Esophagus muscularis mucosa (tissue), 4 donors: ENCODE measurements around the gene ADIRF. TPM values are rescaled to one million over a fixed set of nuclear protein-coding genes. Genes with fewer than 3 reads are reported as not detected.
A peak's percentile ranks its signal among the peaks of the same experiment; 100 is the strongest.
"Not testable (repeated sequence)": the region's sequence is repeated elsewhere in the genome, so short reads cannot be mapped to it uniquely, and the experiment has no call there.

Source experiments
- DNase-seq: peaks from one replicate; pipeline ENCODE4 v3.0.0-alpha.2; 2017; ENCODE audit errors: extremely low spot score
- H3K27ac ChIP-seq, 4 donors: fragments of 200-600 bp; sonication (generic); replicated peaks in 1 of 4; 1 replicate in 3 of 4; 2 replicates in 1 of 4; pipeline ENCODE4 v1.5.1; 2016 to 2019; ENCODE audit warnings: mild to moderate bottlenecking in 1 of 4
- H3K27me3 ChIP-seq, 4 donors: fragments of 200-600 bp; sonication (generic); one replicate each; pipeline versions ENCODE4 v1.5.1 to v1.6.0; 2016 to 2019
- H3K36me3 ChIP-seq, 4 donors: fragments of 200-600 bp; sonication (generic); one replicate each; pipeline ENCODE4 v1.5.1; 2016 to 2019
- H3K4me1 ChIP-seq, 4 donors: fragments of 200-600 bp; sonication (generic); one replicate each; pipeline ENCODE4 v1.5.1; 2016 to 2019
- H3K4me3 ChIP-seq, 4 donors: fragments of 200-600 bp; sonication (generic); 1 replicate in 2 of 4; 2 replicates in 2 of 4; pipeline ENCODE4 v1.5.1; 2016 to 2019; ENCODE audit warnings: mild to moderate bottlenecking in 4 of 4, moderate library complexity in 1 of 4
- H3K9me3 ChIP-seq, 4 donors: fragments of 200-600 bp; sonication (generic); 1 replicate in 3 of 4; 2 replicates in 1 of 4; pipeline ENCODE4 v1.5.1; 2016 to 2019
- EP300 ChIP-seq: sonication (generic); formaldehyde crosslinking; IDR thresholded peaks from one replicate; pipeline ENCODE4 v1.6.1; 2017; ENCODE audit warnings: antibody characterized with exemption
- POLR2A ChIP-seq: fragments of 450-650 bp; IDR thresholded peaks from one replicate; pipeline ENCODE4 v1.6.1; 2017; ENCODE audit warnings: antibody characterized with exemption, moderate library complexity, mild to moderate bottlenecking, low read depth
- POLR2AphosphoS5 ChIP-seq, 2 donors: sonication (generic); formaldehyde crosslinking; IDR thresholded peaks; one replicate each; pipeline ENCODE4 v1.6.1; 2017; ENCODE audit warnings: antibody characterized with exemption in 2 of 2
- WGBS: methylation state at CpG from one replicate; pipeline ENCODE4 v1.1.5; 2018; 5-methylcytosine and 5-hydroxymethylcytosine counted together
- intact Hi-C: fragments of 100-400 bp; cut with DNase I; formaldehyde crosslinking; loops from one replicate; pipeline ENCODE4 v1.15.1; 2023
- total RNA-seq, 4 donors: library from RNA; depleted of rRNA; stranded (reverse); fragments of >200 nt; gene quantifications; one replicate each; pipeline versions ENCODE4 v1.1.0 to v1.2.1, GENCODE V29; 2016
- TF ChIP-seq, protein P1 (sequence below), 3 experiments: fragments of 200-600 bp in 2 of 3; fragments of 450-650 bp in 1 of 3; sonication (generic) in 2 of 3; IDR thresholded peaks; one replicate each; pipeline ENCODE4 v1.5.1; 2017 to 2019; ENCODE audit warnings: antibody characterized with exemption in 3 of 3, mild to moderate bottlenecking in 2 of 3, moderate library complexity in 1 of 3

ADIRF gene
- total RNA-seq, 4 donors from 2014 or later, result 59.4 to 119 (median 84.8) TPM

DNA sequence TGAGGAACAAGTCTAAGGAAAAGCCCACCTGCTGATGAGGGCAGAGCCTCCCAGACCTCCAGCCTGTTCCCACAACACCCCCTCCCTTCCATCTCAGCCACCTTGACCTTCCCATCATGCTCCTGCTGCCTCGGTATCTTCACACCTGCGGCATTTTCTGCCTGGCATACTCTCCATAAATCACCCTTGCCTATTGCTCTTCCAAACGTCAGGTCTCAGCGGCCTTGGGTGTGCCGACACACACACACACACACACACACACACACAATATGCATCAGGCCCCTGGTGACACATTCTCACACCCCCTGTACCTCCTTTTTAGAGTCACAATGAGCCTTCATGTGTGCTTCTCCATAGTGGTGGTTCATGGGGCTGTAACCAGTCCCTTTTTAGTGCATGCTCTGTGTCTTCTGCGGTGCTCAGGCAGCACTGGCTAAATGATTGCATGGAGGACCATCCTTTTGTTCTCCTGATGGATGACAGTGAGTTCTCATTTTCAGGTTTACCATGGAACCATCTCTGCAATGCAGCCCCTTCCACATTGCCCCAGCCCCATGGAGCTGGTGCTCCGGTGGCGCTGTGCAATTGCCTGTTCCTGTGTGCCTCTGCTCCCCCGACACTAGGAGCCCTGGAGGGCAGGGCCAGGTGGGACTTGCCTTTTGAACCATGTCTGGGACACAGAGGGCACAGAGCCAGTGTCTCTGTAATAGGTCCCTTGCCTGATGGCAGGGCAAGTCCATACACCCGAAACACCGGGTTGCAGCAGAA lies 4.5 kb downstream of the ADIRF start:
- 99% methylated on average over 10 of the region's 11 CpGs for WGBS
- no peak overlapping the region for H3K4me3 ChIP-seq
- H3K27ac ChIP-seq, result peak overlapping the region; percentile 94 to 99 (median 99)
- peak; percentile 92 for DNase-seq
- H3K9me3 ChIP-seq, result no peaks in the 10 kb centered on the region
- no peaks in the 10 kb centered on the region for H3K36me3 ChIP-seq
- H3K27me3 ChIP-seq, result no peaks in the 10 kb centered on the region
- TF ChIP-seq, protein P1, sequence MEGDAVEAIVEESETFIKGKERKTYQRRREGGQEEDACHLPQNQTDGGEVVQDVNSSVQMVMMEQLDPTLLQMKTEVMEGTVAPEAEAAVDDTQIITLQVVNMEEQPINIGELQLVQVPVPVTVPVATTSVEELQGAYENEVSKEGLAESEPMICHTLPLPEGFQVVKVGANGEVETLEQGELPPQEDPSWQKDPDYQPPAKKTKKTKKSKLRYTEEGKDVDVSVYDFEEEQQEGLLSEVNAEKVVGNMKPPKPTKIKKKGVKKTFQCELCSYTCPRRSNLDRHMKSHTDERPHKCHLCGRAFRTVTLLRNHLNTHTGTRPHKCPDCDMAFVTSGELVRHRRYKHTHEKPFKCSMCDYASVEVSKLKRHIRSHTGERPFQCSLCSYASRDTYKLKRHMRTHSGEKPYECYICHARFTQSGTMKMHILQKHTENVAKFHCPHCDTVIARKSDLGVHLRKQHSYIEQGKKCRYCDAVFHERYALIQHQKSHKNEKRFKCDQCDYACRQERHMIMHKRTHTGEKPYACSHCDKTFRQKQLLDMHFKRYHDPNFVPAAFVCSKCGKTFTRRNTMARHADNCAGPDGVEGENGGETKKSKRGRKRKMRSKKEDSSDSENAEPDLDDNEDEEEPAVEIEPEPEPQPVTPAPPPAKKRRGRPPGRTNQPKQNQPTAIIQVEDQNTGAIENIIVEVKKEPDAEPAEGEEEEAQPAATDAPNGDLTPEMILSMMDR (IDR thresholded peaks at IDR 0.05), result no peak
- no peak for TF ChIP-seq POLR2AphosphoS5 (IDR thresholded peaks at IDR 0.05)
- TF ChIP-seq EP300, result no peak
- no peak for TF ChIP-seq POLR2A
- H3K4me1 ChIP-seq, result peaks cover 36 to 50% (median 43%) of the 10 kb centered on the region in 4 donors
- intact Hi-C loops, result no loop called here

DNA sequence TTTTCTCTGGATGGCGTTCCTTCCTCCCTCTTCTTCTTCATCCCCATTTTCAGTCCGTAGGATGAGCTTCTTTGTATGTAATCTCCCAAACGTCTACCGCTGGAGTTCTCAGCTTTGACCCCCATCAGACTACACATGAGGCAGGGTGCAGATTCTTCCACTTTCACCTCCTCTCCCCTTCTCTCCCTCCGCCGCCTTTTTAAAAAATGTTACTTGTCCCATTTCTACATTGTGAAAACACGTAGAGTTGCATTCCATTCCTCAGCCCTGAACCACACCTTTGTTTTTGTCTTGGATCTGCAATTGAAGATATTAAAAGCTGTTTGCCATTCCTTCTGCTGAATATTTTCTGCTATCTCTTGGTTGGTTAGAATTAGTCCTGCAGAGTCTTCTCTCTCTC lies 6.2 kb downstream of the ADIRF start:
- H3K4me1 ChIP-seq, result peaks cover 34 to 47% (median 38%) of the 10 kb centered on the region in 4 donors
- H3K9me3 ChIP-seq, result no peaks in the 10 kb centered on the region
- WGBS, result 84% methylated on average over 7 of the region's 7 CpGs
- intact Hi-C loops, result no loop called here
- no peak overlapping the region for H3K4me3 ChIP-seq
- TF ChIP-seq, protein P1 (IDR thresholded peaks at IDR 0.05), result no peak
- TF ChIP-seq POLR2A (no peak), EP300 (no peak), POLR2AphosphoS5 (IDR thresholded peaks at IDR 0.05) (no peak)
- DNase-seq, result no peak
- H3K27ac ChIP-seq, result peak overlapping the region in 3 of 4 donors; percentile 11 to 99 (median 22)
- no peaks in the 10 kb centered on the region for H3K36me3 ChIP-seq
- H3K27me3 ChIP-seq, result no peaks in the 10 kb centered on the region

DNA sequence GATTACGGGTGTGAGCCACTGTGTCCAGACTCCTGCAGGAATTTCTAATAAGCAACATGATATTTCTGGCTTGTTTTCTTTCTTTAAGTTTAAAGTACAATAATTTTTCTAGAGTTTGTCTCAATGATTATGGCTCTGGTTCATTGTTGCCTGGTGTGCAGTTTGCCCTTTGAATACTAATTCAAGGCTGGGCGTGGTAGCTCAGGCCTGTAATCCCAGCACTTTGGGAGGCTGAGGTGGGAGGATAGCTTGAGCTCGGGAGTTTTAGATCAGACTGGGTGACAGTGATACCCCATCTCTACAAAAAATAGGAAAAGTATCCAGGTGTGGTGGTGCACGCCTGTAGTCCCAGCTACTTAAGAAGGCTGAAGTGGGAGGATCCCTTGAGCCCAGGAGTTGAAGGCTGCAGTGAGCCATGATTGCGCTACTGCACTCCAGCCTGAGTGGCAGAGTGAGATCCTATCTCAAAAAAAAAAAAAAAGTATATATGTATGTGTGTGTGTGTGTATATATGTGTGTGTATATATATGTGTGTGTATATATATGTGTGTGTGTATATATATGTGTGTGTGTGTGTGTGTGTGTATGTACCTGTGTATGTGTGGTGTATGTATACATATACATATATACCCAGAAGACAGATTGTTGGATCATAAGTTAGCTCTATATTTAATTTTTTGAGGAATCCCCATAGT lies 8.2 kb downstream of the ADIRF start:
- intact Hi-C loops, result no loop called here
- Histone ChIP-seq H3K4me3 (no peak overlapping the region), H3K36me3 (no peaks in the 10 kb centered on the region), H3K9me3 (no peaks in the 10 kb centered on the region), H3K4me1 (peaks cover 36 to 41% (median 39%) of the 10 kb centered on the region in 4 donors), H3K27ac (no peak overlapping the region), H3K27me3 (no peaks in the 10 kb centered on the region)
- TF ChIP-seq EP300 (no peak), POLR2A (no peak), POLR2AphosphoS5 (IDR thresholded peaks at IDR 0.05) (no peak)
- TF ChIP-seq, protein P1 (IDR thresholded peaks at IDR 0.05), result no peak
- no peak for DNase-seq
- WGBS, result 99% methylated on average over 5 of the region's 5 CpGs

DNA sequence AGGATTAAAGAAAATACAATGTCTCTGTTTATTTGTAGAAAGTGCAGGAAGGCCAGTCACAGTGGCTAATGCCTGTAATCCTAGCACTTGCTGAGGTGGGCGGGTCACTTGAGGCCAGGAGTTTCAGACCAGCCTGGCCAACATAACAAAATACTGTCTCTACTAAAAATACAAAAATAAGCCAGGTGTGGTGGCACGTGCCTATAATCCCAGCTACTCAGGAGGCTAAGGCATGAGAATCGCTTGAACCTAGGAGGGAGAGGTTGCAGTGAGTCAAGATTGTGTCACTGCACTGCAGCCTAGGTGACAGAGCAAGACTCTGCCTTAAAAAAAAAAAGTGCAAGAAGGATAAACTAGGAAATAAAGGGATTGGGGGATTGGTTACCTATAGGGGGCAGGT lies 10.2 kb downstream of the ADIRF start:
- Histone ChIP-seq H3K4me1 (peaks cover 25 to 31% (median 29%) of the 10 kb centered on the region in 4 donors), H3K27ac (peak overlapping the region; percentile 48 to 77 (median 68))
- H3K27me3 ChIP-seq, H3K4me3 ChIP-seq, H3K9me3 ChIP-seq, intact Hi-C loops, H3K36me3 ChIP-seq, DNase-seq: not testable (repeated sequence)
- WGBS, result 79% methylated on average over 3 of the region's 3 CpGs

DNA sequence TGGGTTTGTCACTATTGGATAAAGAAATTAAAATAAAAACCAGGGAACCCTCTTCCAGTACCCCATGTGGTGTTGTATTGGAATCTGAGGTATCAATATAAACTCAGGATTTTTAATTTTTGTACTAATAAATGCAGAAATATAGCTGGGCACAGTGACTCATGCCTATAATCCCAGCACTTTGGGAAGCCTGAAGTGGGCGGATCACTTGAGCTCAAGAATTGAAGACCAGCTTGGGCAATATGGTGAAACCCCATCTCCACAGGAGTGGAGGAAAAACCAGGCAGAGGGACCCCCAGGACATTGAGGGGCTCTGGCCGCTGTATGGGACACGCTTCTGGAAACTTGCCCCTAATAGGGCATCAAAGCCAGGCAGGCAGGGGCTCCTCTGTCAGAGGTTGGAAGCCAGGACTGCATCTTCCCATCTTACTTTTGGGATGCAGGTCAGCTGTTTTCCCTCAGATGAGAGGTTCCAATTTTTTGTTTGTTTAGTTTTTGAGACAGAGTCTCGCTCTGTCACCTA lies 11.1 kb downstream of the ADIRF start:
- 83% methylated on average over 3 of the region's 4 CpGs for WGBS
- peak overlapping the region; percentile 70 to 77 (median 74) for H3K27ac ChIP-seq
- intact Hi-C loops, result no loop called here
- no peak overlapping the region for H3K4me3 ChIP-seq
- TF ChIP-seq POLR2A (no peak), EP300 (no peak), POLR2AphosphoS5 (IDR thresholded peaks at IDR 0.05) (no peak)
- TF ChIP-seq, protein P1 (IDR thresholded peaks at IDR 0.05), result no peak
- H3K4me1 ChIP-seq, result peaks cover 25 to 31% (median 29%) of the 10 kb centered on the region in 4 donors
- no peaks in the 10 kb centered on the region for H3K36me3 ChIP-seq
- H3K27me3 ChIP-seq, result no peaks in the 10 kb centered on the region
- no peak for DNase-seq
- H3K9me3 ChIP-seq, result no peaks in the 10 kb centered on the region
